GM19463 (cell line): ENCODE measurements around the gene ULBP1.
A peak's percentile ranks its signal among the peaks of the same experiment; 100 is the strongest.
"Not testable (repeated sequence)": the region's sequence is repeated elsewhere in the genome, so short reads cannot be mapped to it uniquely, and the experiment has no call there.

Experiments
- ATAC-seq: cut with Tn5 transposase; IDR thresholded peaks from one replicate; pipeline ENCODE4 v1.9.1; 2021; ENCODE audit warnings: mild to moderate bottlenecking, moderate library complexity; ENCODE audit not compliant: unreplicated experiment

Gene ULBP1

GRCh38 chr6:149951096-149951495 lies 12.6 kb upstream of the ULBP1 start:
- no peak for ATAC-seq

- no peak for ATAC-seq
These were observed 12.1 kb upstream of the ULBP1 start for GRCh38 chr6:149951626-149952025.

GRCh38 chr6:149953390-149953789 lies 10.4 kb upstream of the ULBP1 start:
- ATAC-seq, result not testable (repeated sequence)

- ATAC-seq, result not testable (repeated sequence)
These were observed 9.8 kb upstream of the ULBP1 start for GRCh38 chr6:149953934-149954327.

- not testable (repeated sequence) for ATAC-seq
These were observed 9.3 kb upstream of the ULBP1 start for GRCh38 chr6:149954328-149954983.

- not testable (repeated sequence) for ATAC-seq
These were observed 8.6 kb upstream of the ULBP1 start for GRCh38 chr6:149954984-149955653.

- not testable (repeated sequence) for ATAC-seq
These were observed 8.0 kb upstream of the ULBP1 start for GRCh38 chr6:149955654-149956317.

GRCh38 chr6:149958124-149958523 lies 5.6 kb upstream of the ULBP1 start:
- ATAC-seq, result not testable (repeated sequence)

GRCh38 chr6:149959806-149960205 lies 3.9 kb upstream of the ULBP1 start:
- not testable (repeated sequence) for ATAC-seq

- ATAC-seq, result no peak
These were observed 3.3 kb upstream of the ULBP1 start for GRCh38 chr6:149960488-149960887.

GRCh38 chr6:149961728-149962425 lies 1.9 kb upstream of the ULBP1 start:
- no peak for ATAC-seq

GRCh38 chr6:149962461-149963211 lies 1.1 kb upstream of the ULBP1 start:
- ATAC-seq, result no peak

GRCh38 chr6:149963212-149963461 lies 606 bp upstream of the ULBP1 start:
- ATAC-seq, result peak; percentile 44

GRCh38 chr6:149964308-149965193 lies 808 bp downstream of the ULBP1 start:
- ATAC-seq, result no peak

GRCh38 chr6:149965194-149966020 lies 1.7 kb downstream of the ULBP1 start:
- ATAC-seq, result no peak

- not testable (repeated sequence) for ATAC-seq
These were observed 2.6 kb downstream of the ULBP1 start for GRCh38 chr6:149966319-149966718.

- ATAC-seq, result no peak
These were observed 3.8 kb downstream of the ULBP1 start for GRCh38 chr6:149967591-149967990.

- ATAC-seq, result not testable (repeated sequence)
These were observed 4.3 kb downstream of the ULBP1 start for GRCh38 chr6:149967999-149968398.

- ATAC-seq, result not testable (repeated sequence)
These were observed 5.2 kb downstream of the ULBP1 start for GRCh38 chr6:149968909-149969308.
